ENCODE measurements around the gene LRMDA.

Gene LRMDA

GRCh38 chr10:76420725-76421124, 989.3 kb downstream of the LRMDA start:
- CTCF ChIA-PET = interaction anchor here (1.0 to 1.7 kb wide), 2 partner anchors 13 to 32 kb away, joined by 3 to 4 read pairs; no protein-coding TSS in a partner anchor
- POLR2A ChIA-PET = no interaction called here
- no peak for TF ChIP-seq CTCF (IDR thresholded peaks at IDR 0.05; ENCODE audit: control extremely low read depth, extremely low read depth, low read depth, missing control alignments)
- no peak for DNase-seq (ENCODE audit: extremely low spot score)

- POLR2A ChIA-PET = no interaction called here
- DNase-seq (ENCODE audit: extremely low spot score) = no peak
- TF ChIP-seq CTCF (IDR thresholded peaks at IDR 0.05; ENCODE audit: control extremely low read depth, extremely low read depth, low read depth, missing control alignments) = no peak
- CTCF ChIA-PET = interaction anchor here (0.9 to 1.7 kb wide), 2 partner anchors 10 to 15 kb away, joined by 3 to 4 read pairs; no protein-coding TSS in a partner anchor
Measured at GRCh38 chr10:76422769-76423168, 991.3 kb downstream of the LRMDA start.

- ChIA-PET CTCF (no interaction called here), POLR2A (no interaction called here)
- no peak for TF ChIP-seq CTCF (IDR thresholded peaks at IDR 0.05; ENCODE audit: control extremely low read depth, extremely low read depth, low read depth, missing control alignments)
- no peak for DNase-seq (ENCODE audit: extremely low spot score)
Measured at GRCh38 chr10:76428551-76429367, 997.3 kb downstream of the LRMDA start.

GRCh38 chr10:76429368-76430060, 998.1 kb downstream of the LRMDA start:
- TF ChIP-seq CTCF (IDR thresholded peaks at IDR 0.05; ENCODE audit: control extremely low read depth, extremely low read depth, low read depth, missing control alignments) = no peak
- DNase-seq (ENCODE audit: extremely low spot score) = no peak
- ChIA-PET CTCF (interaction anchor here (2.0 kb wide), 1 partner anchor 10 kb away, joined by 7 read pairs; no protein-coding TSS in a partner anchor), POLR2A (no interaction called here)

GRCh38 chr10:76430061-76430645, 998.7 kb downstream of the LRMDA start:
- POLR2A ChIA-PET = no interaction called here

More at GRCh38 chr10:76430061-76430645, 998.7 kb downstream of the LRMDA start:
- TF ChIP-seq CTCF (IDR thresholded peaks at IDR 0.05; ENCODE audit: control extremely low read depth, extremely low read depth, low read depth, missing control alignments) = no peak
- CTCF ChIA-PET = interaction anchor here (2.0 kb wide), 1 partner anchor 9 kb away, joined by 7 read pairs; no protein-coding TSS in a partner anchor
- DNase-seq (ENCODE audit: extremely low spot score) = no peak

Measured in GM10248 (cell line).